BJ (cell line): Measurements from ENCODE around the gene NBEA. TPM values are rescaled to one million over a fixed set of nuclear protein-coding genes. Genes with fewer than 3 reads are reported as not detected.
A peak's percentile ranks its signal among the peaks of the same experiment; 100 is the strongest.

Experiments used
- CTCF ChIA-PET: fragments of 350-600 bp; formaldehyde crosslinking; extraction: SDS; loops from one replicate; lab custom pipeline; 2021; ENCODE audit warnings: antibody characterized with exemption, inconsistent platforms; lab: Yijun Ruan, JAX
- POLR2A ChIA-PET: fragments of 300-600 bp; sonication (Branson Sonifier 250); formaldehyde crosslinking; extraction: SDS; loops from one replicate; lab custom pipeline; 2021; ENCODE audit warnings: antibody characterized with exemption; lab: Charles Lee
- DNase-seq: peaks from one replicate; pipeline ENCODE4 v3.0.0-alpha.2; 2011; ENCODE audit warnings: low read depth
- H3K27me3 ChIP-seq: 2 replicates; pipeline ENCODE4 v1.6.0; 2011; ENCODE audit warnings: low read length; ENCODE audit not compliant: control insufficient read depth, insufficient read depth
- H3K36me3 ChIP-seq: 2 replicates; pipeline ENCODE4 v1.5.1; 2011; ENCODE audit warnings: low read length; ENCODE audit not compliant: control insufficient read depth, insufficient read depth
- H3K4me3 ChIP-seq: 2 replicates; pipeline ENCODE4 v1.5.1; 2011; ENCODE audit warnings: low read depth, mild to moderate bottlenecking, control low read depth, low read length
- CTCF ChIP-seq: IDR thresholded peaks from 2 replicates; pipeline ENCODE4 v1.5.1; 2011; ENCODE audit warnings: low read depth, mild to moderate bottlenecking, control low read depth, inconsistent platforms, low read length, moderate library complexity; ENCODE audit not compliant: insufficient read depth
- polyA plus RNA-seq: library from polyadenylated mRNA; depleted of rRNA; stranded (reverse); fragments of >200 nt; gene quantifications from 2 replicates; pipeline ENCODE4 v1.2.3, GENCODE V29; 2011

NBEA gene
- polyA plus RNA-seq, 1 experiment: 17.8 TPM

DNA sequence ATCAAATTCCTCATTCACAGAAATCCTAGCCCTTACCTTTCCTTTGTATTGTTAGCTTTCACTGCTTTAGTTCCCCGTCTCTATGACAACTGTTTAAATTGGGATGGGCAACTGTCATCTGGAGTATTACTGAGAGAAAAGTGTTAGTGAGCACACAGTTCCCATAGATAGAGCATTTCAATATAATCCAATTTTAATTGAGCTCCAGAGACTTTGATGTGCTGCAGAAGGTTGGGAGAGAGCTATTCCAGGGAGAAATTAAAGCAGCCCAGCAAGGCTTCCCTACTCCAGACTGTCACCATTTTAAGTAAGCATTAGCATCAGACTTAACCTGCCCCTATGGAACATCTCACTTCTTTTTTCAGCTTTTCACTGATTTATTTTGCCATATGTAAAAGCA, 589.5 kb downstream of the NBEA start:
- no peaks in the 10 kb centered on the region for H3K36me3 ChIP-seq
- CTCF ChIA-PET: interaction anchor here (0.6 kb wide), 1 partner anchor 12 kb away, joined by 3 read pairs; no protein-coding TSS in a partner anchor
- no peaks in the 10 kb centered on the region for H3K27me3 ChIP-seq
- POLR2A ChIA-PET: no interaction called here
- no peak for TF ChIP-seq CTCF
- no peak overlapping the region for H3K4me3 ChIP-seq
- DNase-seq: no peak

DNA sequence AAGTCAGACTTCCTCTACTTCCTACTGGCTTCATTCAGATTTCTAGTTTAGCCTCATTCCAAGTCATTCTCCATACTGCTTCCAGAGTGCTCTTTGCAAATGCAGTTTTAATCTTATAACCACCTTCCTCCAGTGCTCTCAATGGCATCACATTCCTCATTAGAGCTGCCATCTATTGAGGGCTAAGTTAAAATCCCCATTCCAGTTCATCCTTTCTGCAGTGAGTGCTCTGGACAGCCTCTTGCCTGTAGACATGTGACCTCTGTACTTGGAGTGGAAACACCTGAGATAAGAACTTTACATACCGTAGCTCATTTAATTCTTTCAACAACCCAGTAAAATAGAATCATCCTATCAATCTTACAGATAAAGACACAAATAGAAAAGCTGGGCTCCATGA, 592.3 kb downstream of the NBEA start:
- CTCF ChIA-PET: interaction anchor here (0.9 to 1.1 kb wide), 2 partner anchors 10 to 18 kb away, joined by 3 read pairs; no protein-coding TSS in a partner anchor
- Histone ChIP-seq H3K27me3 (no peaks in the 10 kb centered on the region), H3K36me3 (0 out of 2 replicates have a peak, but pooled peaks cover 2% of the 10 kb centered on the region), H3K4me3 (no peak overlapping the region)
- no peak for DNase-seq
- POLR2A ChIA-PET: no interaction called here
- TF ChIP-seq CTCF: no peak

- Histone ChIP-seq H3K27me3 (no peaks in the 10 kb centered on the region), H3K36me3 (no peaks in the 10 kb centered on the region), H3K4me3 (no peak overlapping the region)
- DNase-seq: no peak
- POLR2A ChIA-PET: interaction anchor here (0.6 kb wide), 1 partner anchor 60 kb away, joined by 4 read pairs; no protein-coding TSS in a partner anchor
- CTCF ChIA-PET: no interaction called here
- no peak for TF ChIP-seq CTCF
Observed at GRCh38 chr13:35548790-35549189, 606.7 kb downstream of the NBEA start.

DNA sequence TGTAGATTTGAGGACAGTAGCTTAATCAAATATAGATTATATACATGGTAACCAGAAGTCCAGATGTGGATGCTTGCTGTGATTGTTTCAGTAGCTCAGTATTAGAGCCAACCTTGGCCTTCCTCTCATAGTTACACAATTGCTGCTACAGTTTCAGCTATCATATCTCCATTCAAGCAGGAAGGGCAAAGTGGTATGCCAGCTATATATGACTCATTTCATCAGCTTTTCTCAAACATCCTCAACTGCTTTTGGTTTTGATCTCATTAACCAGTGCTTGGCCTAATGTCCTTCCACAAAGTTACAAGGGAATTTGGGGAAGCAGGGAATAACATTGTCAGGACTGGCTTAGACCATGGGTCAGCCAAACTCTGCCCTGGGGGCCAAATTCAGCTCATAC, 607.4 kb downstream of the NBEA start:
- POLR2A ChIA-PET: interaction anchor here (0.6 kb wide), 1 partner anchor 60 kb away, joined by 4 read pairs; no protein-coding TSS in a partner anchor

More for the DNA sequence above, 607.4 kb downstream of the NBEA start:
- TF ChIP-seq CTCF: no peak
- no peak overlapping the region for H3K4me3 ChIP-seq
- peak; percentile 9 for DNase-seq
- no peaks in the 10 kb centered on the region for H3K36me3 ChIP-seq
- CTCF ChIA-PET: no interaction called here
- H3K27me3 ChIP-seq: no peaks in the 10 kb centered on the region
